SK-N-SH (cell line): ENCODE data around the gene HTR2C. TPM values are rescaled to one million over a fixed set of nuclear protein-coding genes. Genes with fewer than 3 reads are reported as not detected.

Experiments
- CTCF ChIA-PET: fragments of 300-600, 350-600 bp; formaldehyde crosslinking; extraction: SDS; loops from one replicate; lab custom pipeline; 2021; lab: Yijun Ruan, JAX
- POLR2A ChIA-PET: fragments of 350-600 bp; sonication (Branson Sonifier 250); formaldehyde crosslinking; extraction: SDS; loops from one replicate; lab custom pipeline; 2020; ENCODE audit warnings: antibody characterized with exemption, inconsistent platforms; lab: Yijun Ruan, JAX
- DNase-seq: peaks from one replicate; pipeline ENCODE4 v3.0.0; 2012
- H2AFZ ChIP-seq: fragments of 200-600 bp; sonication (generic); 2 replicates; pipeline ENCODE4 v1.8.1; 2016; ENCODE audit warnings: antibody characterized with exemption, mild to moderate bottlenecking, low read depth
- H3F3A ChIP-seq: fragments of 200-600 bp; sonication (generic); replicated peaks from 2 replicates; pipeline ENCODE3; 2016; ENCODE audit warnings: antibody characterized with exemption, mild to moderate bottlenecking; ENCODE audit not compliant: insufficient read depth
- H3K27ac ChIP-seq, 2 experiments: fragments of 200-500 bp in 1 of 2; fragments of 200-600 bp in 1 of 2; sonication (Bioruptor generic) in 1 of 2; sonication (generic), shearing (Covaris generic) in 1 of 2; 2 replicates each; pipeline versions ENCODE4 v1.5.1 to v1.6.1; 2014 to 2016; ENCODE audit warnings: low read depth in 2 of 2, inconsistent platforms in 1 of 2, low read length in 1 of 2, mild to moderate bottlenecking in 1 of 2, mixed read lengths in 1 of 2
- H3K27me3 ChIP-seq: fragments of 200-600 bp; sonication (generic), shearing (Covaris generic); 2 replicates; pipeline ENCODE4 v1.6.1; 2016; ENCODE audit warnings: mixed run types; ENCODE audit not compliant: insufficient read depth
- H3K36me3 ChIP-seq, 2 experiments: fragments of 200-500 bp in 1 of 2; fragments of 200-600 bp in 1 of 2; sonication (Bioruptor generic) in 1 of 2; sonication (generic) in 1 of 2; replicated peaks in 1 of 2; 2 replicates each; pipeline versions ENCODE3 to v1.5.1; 2014 to 2016; ENCODE audit warnings: low read length in 1 of 2, mild to moderate bottlenecking in 1 of 2; ENCODE audit not compliant: insufficient read depth in 2 of 2, control insufficient read depth in 1 of 2
- H3K4me1 ChIP-seq, 2 experiments: fragments of 200-500 bp in 1 of 2; fragments of 200-600 bp in 1 of 2; sonication (Bioruptor generic) in 1 of 2; sonication (generic), shearing (Covaris generic) in 1 of 2; 2 replicates each; pipeline versions ENCODE4 v1.5.1 to v1.6.1; 2014 to 2016; ENCODE audit warnings: low read depth in 1 of 2, low read length in 1 of 2, mixed run types in 1 of 2; ENCODE audit not compliant: insufficient read depth in 2 of 2, control insufficient read depth in 1 of 2
- H3K4me2 ChIP-seq: fragments of 200-600 bp; sonication (generic), shearing (Covaris generic); 2 replicates; pipeline ENCODE4 v1.6.1; 2017; ENCODE audit warnings: mixed run types
- H3K4me3 ChIP-seq, 2 experiments: fragments of 200-500 bp in 1 of 2; fragments of 200-600 bp in 1 of 2; sonication (Bioruptor generic) in 1 of 2; sonication (generic), shearing (Covaris generic) in 1 of 2; 2 replicates each; pipeline versions ENCODE4 v1.5.1 to v1.8.1; 2014 to 2016; ENCODE audit warnings: low read depth in 2 of 2, inconsistent platforms in 1 of 2, low read length in 1 of 2, mild to moderate bottlenecking in 1 of 2, mixed read lengths in 1 of 2, moderate library complexity in 1 of 2
- H3K79me2 ChIP-seq: fragments of 200-600 bp; sonication (generic); 2 replicates; pipeline ENCODE4 v1.8.1; 2017; ENCODE audit warnings: mild to moderate bottlenecking; ENCODE audit not compliant: insufficient read depth
- H3K9ac ChIP-seq: fragments of 200-600 bp; sonication (generic); 2 replicates; pipeline ENCODE4 v1.6.1; 2017; ENCODE audit warnings: mixed run types
- H3K9me2 ChIP-seq: fragments of 200-600 bp; sonication (generic); 2 replicates; pipeline ENCODE4 v1.6.1; 2017; ENCODE audit warnings: mixed run types
- H3K9me3 ChIP-seq: fragments of 200-600 bp; sonication (generic); 2 replicates; pipeline ENCODE4 v1.6.1; 2017; ENCODE audit warnings: mixed run types, mild to moderate bottlenecking, moderate library complexity
- H4K20me1 ChIP-seq: fragments of 200-600 bp; sonication (generic); 2 replicates; pipeline ENCODE4 v1.6.1; 2017; ENCODE audit warnings: mild to moderate bottlenecking, mixed run types; ENCODE audit not compliant: insufficient read depth
- CTCF ChIP-seq: fragments of 200-600 bp; sonication (generic); IDR thresholded peaks from 2 replicates; pipeline ENCODE4 v1.6.1; 2017; ENCODE audit warnings: antibody characterized with exemption, mild to moderate bottlenecking, moderate library complexity
- ELF1 ChIP-seq: IDR thresholded peaks from 2 replicates; pipeline ENCODE4 v1.4.0; 2012
- EP300 ChIP-seq, 2 experiments: IDR thresholded peaks; 2 replicates each; pipeline versions ENCODE4 v1.4.0 to v1.6.1; 2012; ENCODE audit warnings: borderline replicate concordance in 1 of 2, low read depth in 1 of 2, low read length in 1 of 2
- EZH2phosphoT487 ChIP-seq: fragments of 200-600 bp; sonication (generic); IDR thresholded peaks from 2 replicates; pipeline ENCODE4 v1.6.1; 2017; ENCODE audit warnings: low read depth, mixed run types, mild to moderate bottlenecking, antibody characterized with exemption, moderate library complexity, borderline replicate concordance
- MXI1 ChIP-seq: IDR thresholded peaks from 2 replicates; pipeline ENCODE4 v1.6.1; 2012; ENCODE audit warnings: mild to moderate bottlenecking, low read depth, low read length, improper control_type of control experiment
- NFIC ChIP-seq: IDR thresholded peaks from 2 replicates; pipeline ENCODE4 v1.4.0; 2012; ENCODE audit warnings: borderline replicate concordance
- NRF1 ChIP-seq: IDR thresholded peaks from 2 replicates; pipeline ENCODE4 v1.6.1; 2012; ENCODE audit warnings: low read depth, mild to moderate bottlenecking, low read length
- POLR2AphosphoS5 ChIP-seq: IDR thresholded peaks from 2 replicates; pipeline ENCODE4 v1.6.1; 2012; ENCODE audit warnings: low read depth, low read length
- RFX5 ChIP-seq: IDR thresholded peaks from 2 replicates; pipeline ENCODE4 v1.6.1; 2012; ENCODE audit warnings: mild to moderate bottlenecking, improper control_type of control experiment, low read length
- SIN3A ChIP-seq: IDR thresholded peaks from 2 replicates; pipeline ENCODE4 v1.6.1; 2012; ENCODE audit warnings: low read depth, mild to moderate bottlenecking, low read length, moderate library complexity, borderline replicate concordance
- TCF12 ChIP-seq: IDR thresholded peaks from 2 replicates; pipeline ENCODE4 v1.4.0; 2012
- USF2 ChIP-seq: fragments of 150-350 bp; IDR thresholded peaks from 2 replicates; pipeline ENCODE4 v1.6.1; 2017; ENCODE audit warnings: antibody characterized with exemption, low read length, low read depth, borderline replicate concordance
- ZBTB33 ChIP-seq: IDR thresholded peaks from 2 replicates; pipeline ENCODE4 v1.4.0; 2012; ENCODE audit warnings: low read depth, borderline replicate concordance
- WGBS: methylation state at CpG from one replicate; pipeline ENCODE4 v1.1.6; 2017; ENCODE audit warnings: low lambda C conversion rate; 5-methylcytosine and 5-hydroxymethylcytosine counted together
- polyA plus RNA-seq, 3 experiments: library from polyadenylated mRNA; depleted of rRNA; stranded (reverse); fragments of >200 nt; gene quantifications; 2 replicates each; pipeline ENCODE4 v1.2.3, GENCODE V29; 2012

HTR2C gene
- polyA plus RNA-seq, 1 of the 3 experiments (the other 2 are of a cell fraction): 0.02 TPM

GRCh38 chrX:114709406-114709805, 125.5 kb downstream of the HTR2C start:
- Histone ChIP-seq H3K4me1 (no peaks in the 10 kb centered on the region; a peak in 1 of 4 replicates), H4K20me1 (no peaks in the 10 kb centered on the region), H3K27me3 (no peaks in the 10 kb centered on the region; the same call in 1 of the 2 replicates), H3K9me2 (no peaks in the 10 kb centered on the region), H2AFZ (no peak overlapping the region), H3K4me3 (no peak overlapping the region), H3K79me2 (no peaks in the 10 kb centered on the region), H3K36me3 (no peaks in the 10 kb centered on the region), H3K9me3 (no peaks in the 10 kb centered on the region), H3K27ac (no peak overlapping the region), H3F3A (no peaks in the 10 kb centered on the region), H3K9ac (no peak overlapping the region)
- ChIA-PET CTCF (no interaction called here), POLR2A (no interaction called here)
- WGBS: 22% methylated on average over 1 of the region's 1 CpG
- no peak for DNase-seq
- TF ChIP-seq USF2 (no peak), SIN3A (no peak), POLR2AphosphoS5 (no peak), EP300 (IDR thresholded peaks at IDR 0.05; ENCODE audit: borderline replicate concordance in 1 of 2, low read depth in 1 of 2, low read length in 1 of 2) (no peak), MXI1 (no peak), EZH2phosphoT487 (no peak), CTCF (no peak), RFX5 (no peak)
- TF ChIP-seq, all 33 proteins: peak for 0
- no peak overlapping the region for H3K4me2 ChIP-seq

- Histone ChIP-seq H3K27me3 (peaks cover under 1% of the 10 kb centered on the region; the same call in 1 of the 2 replicates), H3K27ac (no peak overlapping the region), H3K36me3 (no peaks in the 10 kb centered on the region), H3K79me2 (no peaks in the 10 kb centered on the region), H3K9me2 (no peaks in the 10 kb centered on the region), H3F3A (no peaks in the 10 kb centered on the region), H3K4me1 (no peaks in the 10 kb centered on the region; a peak in 1 of 4 replicates), H4K20me1 (no peaks in the 10 kb centered on the region), H2AFZ (no peak overlapping the region), H3K9me3 (no peaks in the 10 kb centered on the region), H3K4me2 (no peak overlapping the region), H3K4me3 (no peak overlapping the region), H3K9ac (no peak overlapping the region)
- POLR2A ChIA-PET: no interaction called here
- WGBS: 16% methylated on average over 1 of the region's 1 CpG
- TF ChIP-seq NRF1: no peak
- no peak for TF ChIP-seq NFIC
- TF ChIP-seq MXI1: no peak
- no peak for TF ChIP-seq ZBTB33
- no peak for TF ChIP-seq ELF1
- 0 out of 2 replicates have a peak, but pooled peaks have one; percentile 37 for TF ChIP-seq TCF12
- CTCF ChIA-PET: no interaction called here
- DNase-seq: no peak
Observed at GRCh38 chrX:114710571-114710970, 126.7 kb downstream of the HTR2C start.
